Measurements from ENCODE around the gene FHIT.

DNA sequence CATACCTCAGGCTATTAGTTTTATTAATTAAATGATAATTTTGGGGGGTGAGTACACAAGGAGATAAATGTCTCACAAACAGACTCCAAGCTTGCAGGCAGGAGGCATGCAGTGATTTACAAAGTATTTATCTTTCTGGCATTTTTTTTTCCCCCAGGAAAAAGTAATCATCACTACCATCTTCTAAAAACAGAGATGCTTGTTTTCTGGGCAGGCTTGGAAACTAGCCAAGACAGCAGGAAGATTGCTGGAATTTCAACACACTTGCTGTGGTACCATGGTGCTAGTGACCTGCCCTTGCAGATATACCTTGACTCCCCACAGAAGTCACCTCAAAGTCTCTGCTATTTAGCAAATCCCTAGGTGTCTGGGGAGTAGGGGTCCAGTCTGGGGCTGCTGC, 1468.6 kb downstream of the FHIT start:
- TF ChIP-seq, protein P1, sequence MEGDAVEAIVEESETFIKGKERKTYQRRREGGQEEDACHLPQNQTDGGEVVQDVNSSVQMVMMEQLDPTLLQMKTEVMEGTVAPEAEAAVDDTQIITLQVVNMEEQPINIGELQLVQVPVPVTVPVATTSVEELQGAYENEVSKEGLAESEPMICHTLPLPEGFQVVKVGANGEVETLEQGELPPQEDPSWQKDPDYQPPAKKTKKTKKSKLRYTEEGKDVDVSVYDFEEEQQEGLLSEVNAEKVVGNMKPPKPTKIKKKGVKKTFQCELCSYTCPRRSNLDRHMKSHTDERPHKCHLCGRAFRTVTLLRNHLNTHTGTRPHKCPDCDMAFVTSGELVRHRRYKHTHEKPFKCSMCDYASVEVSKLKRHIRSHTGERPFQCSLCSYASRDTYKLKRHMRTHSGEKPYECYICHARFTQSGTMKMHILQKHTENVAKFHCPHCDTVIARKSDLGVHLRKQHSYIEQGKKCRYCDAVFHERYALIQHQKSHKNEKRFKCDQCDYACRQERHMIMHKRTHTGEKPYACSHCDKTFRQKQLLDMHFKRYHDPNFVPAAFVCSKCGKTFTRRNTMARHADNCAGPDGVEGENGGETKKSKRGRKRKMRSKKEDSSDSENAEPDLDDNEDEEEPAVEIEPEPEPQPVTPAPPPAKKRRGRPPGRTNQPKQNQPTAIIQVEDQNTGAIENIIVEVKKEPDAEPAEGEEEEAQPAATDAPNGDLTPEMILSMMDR (IDR thresholded peaks at IDR 0.05), result no peak
- no peak for TF ChIP-seq EP300 (IDR thresholded peaks at IDR 0.05)

All from suprapubic skin (tissue), 3 donors.